H9 (cell line): ENCODE results near the gene RIMBP2. TPM values are rescaled to one million over a fixed set of nuclear protein-coding genes. Genes with fewer than 3 reads are reported as not detected.

Source experiments
- DNase-seq: peaks from one replicate; pipeline ENCODE4 v3.0.0-alpha.2; 2017
- H2AFZ ChIP-seq: one replicate; pipeline ENCODE4 v1.6.1; 2013; ENCODE audit warnings: mild to moderate bottlenecking, low read length, control low read depth, moderate library complexity
- H2AK5ac ChIP-seq: 2 replicates; pipeline ENCODE4 v1.6.1; 2013; ENCODE audit warnings: low read length, control low read depth, mixed read lengths; ENCODE audit not compliant: insufficient read length
- H2BK120ac ChIP-seq: one replicate; pipeline ENCODE4 v1.6.1; 2013; ENCODE audit warnings: low read depth, mild to moderate bottlenecking, low read length, control low read depth, inconsistent platforms; ENCODE audit not compliant: poor library complexity, severe bottlenecking
- H2BK12ac ChIP-seq: 2 replicates; pipeline ENCODE4 v1.6.1; 2013; ENCODE audit warnings: low read length, control low read depth, mixed read lengths, low read depth; ENCODE audit not compliant: insufficient read length
- H2BK15ac ChIP-seq: 2 replicates; pipeline ENCODE4 v1.6.1; 2013; ENCODE audit warnings: low read depth, low read length, control low read depth
- H2BK20ac ChIP-seq: one replicate; pipeline ENCODE4 v1.6.1; 2013; ENCODE audit warnings: low read depth, mild to moderate bottlenecking, low read length, control low read depth, inconsistent platforms; ENCODE audit not compliant: poor library complexity, severe bottlenecking
- H2BK5ac ChIP-seq: 2 replicates; pipeline ENCODE4 v1.6.1; 2013; ENCODE audit warnings: low read length, control low read depth, mixed read lengths; ENCODE audit not compliant: insufficient read length
- H3K14ac ChIP-seq: 2 replicates; pipeline ENCODE4 v1.6.1; 2013; ENCODE audit warnings: low read length, control low read depth; ENCODE audit not compliant: insufficient read depth
- H3K18ac ChIP-seq: 2 replicates; pipeline ENCODE4 v1.6.1; 2013; ENCODE audit warnings: low read depth, mild to moderate bottlenecking, mixed read lengths, low read length, control low read depth; ENCODE audit not compliant: insufficient read length
- H3K23ac ChIP-seq: 2 replicates; pipeline ENCODE4 v1.6.1; 2013; ENCODE audit warnings: low read length, control low read depth, mixed read lengths, low read depth; ENCODE audit not compliant: insufficient read length
- H3K23me2 ChIP-seq: 2 replicates; pipeline ENCODE4 v1.6.1; 2013; ENCODE audit warnings: low read depth, mild to moderate bottlenecking, mixed read lengths, low read length, control low read depth; ENCODE audit not compliant: insufficient read length, poor library complexity, severe bottlenecking
- H3K27ac ChIP-seq: 2 replicates; pipeline ENCODE4 v1.5.1; 2013; ENCODE audit warnings: low read length, control low read depth, mixed read lengths, low read depth; ENCODE audit not compliant: insufficient read length
- H3K27me3 ChIP-seq: 2 replicates; pipeline ENCODE4 v1.6.1; 2013; ENCODE audit warnings: low read length, control low read depth, inconsistent platforms; ENCODE audit not compliant: insufficient read depth
- H3K4ac ChIP-seq: 2 replicates; pipeline ENCODE4 v1.6.1; 2013; ENCODE audit warnings: low read depth, mild to moderate bottlenecking, control low read depth, inconsistent platforms, low read length, moderate library complexity
- H3K4me1 ChIP-seq: 2 replicates; pipeline ENCODE4 v1.6.1; 2013; ENCODE audit warnings: low read length, control low read depth, inconsistent platforms; ENCODE audit not compliant: insufficient read depth
- H3K4me2 ChIP-seq: 2 replicates; pipeline ENCODE4 v1.6.1; 2013; ENCODE audit warnings: low read length, control low read depth, mixed read lengths; ENCODE audit not compliant: insufficient read length, insufficient read depth
- H3K56ac ChIP-seq: 2 replicates; pipeline ENCODE4 v1.6.1; 2013; ENCODE audit warnings: low read depth, mild to moderate bottlenecking, mixed read lengths, low read length, control low read depth; ENCODE audit not compliant: insufficient read length
- H3K79me1 ChIP-seq: 2 replicates; pipeline ENCODE4 v1.6.1; 2013; ENCODE audit warnings: low read depth, mild to moderate bottlenecking, moderate library complexity, low read length, control low read depth, inconsistent platforms; ENCODE audit not compliant: insufficient read depth, poor library complexity, severe bottlenecking
- H3K79me2 ChIP-seq: 2 replicates; pipeline ENCODE4 v1.6.1; 2013; ENCODE audit warnings: low read length, control low read depth, inconsistent platforms; ENCODE audit not compliant: insufficient read depth
- H3K9ac ChIP-seq: 2 replicates; pipeline ENCODE4 v1.6.1; 2013; ENCODE audit warnings: low read length, control low read depth, mixed read lengths; ENCODE audit not compliant: insufficient read length; ENCODE audit errors: extremely low read depth
- H3K9me3 ChIP-seq: one replicate; pipeline ENCODE4 v1.6.1; 2013; ENCODE audit warnings: low read depth, low read length, inconsistent platforms; ENCODE audit not compliant: control insufficient read depth
- H3T11ph ChIP-seq: one replicate; pipeline ENCODE4 v1.6.1; 2013; ENCODE audit warnings: mild to moderate bottlenecking, low read length, control low read depth, inconsistent platforms
- H4K20me1 ChIP-seq: one replicate; pipeline ENCODE4 v1.6.1; 2013; ENCODE audit not compliant: control insufficient read depth, insufficient read length, insufficient read depth
- H4K5ac ChIP-seq: 2 replicates; pipeline ENCODE4 v1.6.1; 2013; ENCODE audit warnings: low read depth, mild to moderate bottlenecking, mixed read lengths, low read length, control low read depth; ENCODE audit not compliant: insufficient read length
- H4K8ac ChIP-seq: replicated peaks from 2 replicates; pipeline ENCODE4 v1.6.1; 2013; ENCODE audit warnings: low read length, control low read depth, mixed read lengths, low read depth; ENCODE audit not compliant: insufficient read length
- H4K91ac ChIP-seq: 2 replicates; pipeline ENCODE4 v1.6.1; 2013; ENCODE audit warnings: low read depth, mild to moderate bottlenecking, moderate library complexity, mixed read lengths, low read length, control low read depth; ENCODE audit not compliant: insufficient read length
- H3K27ac Mint-ChIP-seq, 3 experiments: 2 replicates in 2 of 3; 3 replicates in 1 of 3; pipeline ENCODE4 v1.8.0; 2020 to 2021; ENCODE audit warnings: mixed read lengths in 3 of 3, mild to moderate bottlenecking in 1 of 3, moderate library complexity in 1 of 3
- H3K27me3 Mint-ChIP-seq: 2 replicates; pipeline ENCODE4 v1.8.0; 2021; ENCODE audit warnings: low read depth, mild to moderate bottlenecking, moderate library complexity, mixed read lengths
- H3K36me3 Mint-ChIP-seq, 3 experiments: 2 replicates in 2 of 3; 3 replicates in 1 of 3; pipeline ENCODE4 v1.8.0; 2020 to 2021; ENCODE audit warnings: low read depth in 3 of 3, mixed read lengths in 3 of 3; ENCODE audit not compliant: insufficient read depth in 1 of 3
- H3K4me1 Mint-ChIP-seq, 2 experiments: 2 replicates each; pipeline ENCODE4 v1.8.0; 2020; ENCODE audit warnings: mixed read lengths in 2 of 2
- H3K4me3 Mint-ChIP-seq, 2 experiments: 2 replicates in 1 of 2; 3 replicates in 1 of 2; pipeline ENCODE4 v1.8.0; 2020 to 2021; ENCODE audit warnings: mild to moderate bottlenecking in 2 of 2, mixed read lengths in 2 of 2, moderate library complexity in 1 of 2
- H3K9me3 Mint-ChIP-seq, 2 experiments: 2 replicates in 1 of 2; 3 replicates in 1 of 2; pipeline ENCODE4 v1.8.0; 2020; ENCODE audit warnings: mild to moderate bottlenecking in 2 of 2, mixed read lengths in 2 of 2, moderate library complexity in 1 of 2
- CTCF ChIP-seq: fragments of 200-600 bp; sonication (generic); conservative IDR thresholded peaks from 3 replicates; pipeline ENCODE4 v1.8.0; 2021; ENCODE audit warnings: antibody characterized with exemption, mild to moderate bottlenecking
- WGBS: extraction: QIAGEN DNeasy Blood & Tissue Kit; methylation state at CpG from one replicate; pipeline ENCODE4 v1.1.7; 2013; ENCODE audit warnings: missing lambda C conversion rate, low lambda C conversion rate, mixed read lengths; ENCODE audit not compliant: insufficient read length; ENCODE audit errors: extremely low coverage; 5-methylcytosine and 5-hydroxymethylcytosine counted together
- total RNA-seq: library from RNA; stranded (reverse); gene quantifications from 2 replicates; pipeline ENCODE4 v1.2.1, GENCODE V29; 2021

Gene RIMBP2
- total RNA-seq, 1 experiment from 2014 or later: 0.70 TPM

- H3K23ac ChIP-seq: no peak overlapping the region
- H2BK5ac ChIP-seq: no peak overlapping the region
- no peaks in the 10 kb centered on the region for H3K79me2 ChIP-seq
- no peak overlapping the region for H3K4me3 Mint-ChIP-seq
- H3K4me2 ChIP-seq: no peak overlapping the region
- WGBS: no CpG with 5 or more reads among the region's 5 CpGs
- no peak overlapping the region for H3K27ac Mint-ChIP-seq
- H2AFZ ChIP-seq: no peak overlapping the region
- no peak overlapping the region for H2BK15ac ChIP-seq
- H3K27me3 ChIP-seq: no peaks in the 10 kb centered on the region
- H4K91ac ChIP-seq: no peak overlapping the region
- H3K36me3 Mint-ChIP-seq: no peaks in the 10 kb centered on the region
- peaks cover 8% of the 10 kb centered on the region for H3K27me3 Mint-ChIP-seq
- no peak overlapping the region for H2BK20ac ChIP-seq
- no peak overlapping the region for H3K4ac ChIP-seq
- H4K5ac ChIP-seq: no peak overlapping the region
- H2BK120ac ChIP-seq: no peak overlapping the region
- no peak overlapping the region for H3K18ac ChIP-seq
- H3K4me1 Mint-ChIP-seq: peaks cover 9 to 16% of the 10 kb centered on the region in 2 experiments
- H2BK12ac ChIP-seq: no peak overlapping the region
- no peaks in the 10 kb centered on the region for H4K20me1 ChIP-seq
- H3K9ac ChIP-seq: no peak overlapping the region
- no peaks in the 10 kb centered on the region for H3K79me1 ChIP-seq
- no peak overlapping the region for H3K56ac ChIP-seq
- no peak overlapping the region for H3T11ph ChIP-seq
- no peaks in the 10 kb centered on the region for H3K23me2 ChIP-seq
- TF ChIP-seq CTCF: no peak
- DNase-seq: no peak
- no peak overlapping the region for H3K14ac ChIP-seq
- H3K9me3 Mint-ChIP-seq: peaks cover 0 to 2% of the 10 kb centered on the region in 2 experiments; a peak in 2 of 5 replicates
- H4K8ac ChIP-seq: no peak overlapping the region
- no peak overlapping the region for H3K27ac ChIP-seq
- peaks cover 2% of the 10 kb centered on the region; the same call in 1 of the 2 replicates for H3K4me1 ChIP-seq
- H2AK5ac ChIP-seq: no peak overlapping the region
- no peaks in the 10 kb centered on the region for H3K9me3 ChIP-seq
Measured at GRCh38 chr12:130628304-130628703, 87.8 kb downstream of the RIMBP2 start.
